ENCODE data around the gene SORCS2.

SORCS2 gene

DNA sequence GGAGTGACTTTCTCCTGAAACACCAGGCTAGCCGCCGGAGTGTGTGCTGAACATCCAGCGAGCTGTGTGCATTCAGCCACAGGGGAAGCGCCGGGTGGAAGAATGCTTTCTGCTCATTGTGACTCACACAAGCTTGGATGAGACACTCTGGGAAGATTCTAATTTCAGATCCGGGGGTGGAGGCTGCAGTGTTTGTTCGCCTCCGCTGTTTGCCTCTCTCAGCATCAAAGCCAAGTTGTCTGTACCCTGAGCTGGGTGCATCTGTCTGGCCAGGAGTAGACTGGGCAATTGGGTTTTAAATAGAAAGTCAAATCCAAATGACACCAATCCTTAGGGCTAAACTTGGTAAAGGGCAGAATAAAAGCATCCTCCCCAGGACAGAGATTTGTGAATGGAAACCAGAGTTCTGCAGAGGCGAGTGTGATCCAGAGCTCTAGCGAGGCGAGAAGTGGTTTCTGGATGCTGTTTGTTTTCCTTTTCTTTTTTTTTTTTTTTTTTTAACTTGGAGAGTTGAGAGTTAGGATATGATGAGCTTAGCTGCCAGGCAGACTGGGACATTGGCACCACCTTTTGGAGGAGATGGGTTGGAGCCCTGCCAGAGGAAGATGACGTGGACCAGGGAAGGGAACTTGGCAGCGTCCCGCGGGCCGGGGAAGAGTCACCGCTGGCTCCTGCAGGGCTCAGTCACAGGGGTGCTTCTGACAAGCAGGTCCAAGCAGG is 438.4 kb downstream of the SORCS2 start:
- DNase-seq = no peak

DNA sequence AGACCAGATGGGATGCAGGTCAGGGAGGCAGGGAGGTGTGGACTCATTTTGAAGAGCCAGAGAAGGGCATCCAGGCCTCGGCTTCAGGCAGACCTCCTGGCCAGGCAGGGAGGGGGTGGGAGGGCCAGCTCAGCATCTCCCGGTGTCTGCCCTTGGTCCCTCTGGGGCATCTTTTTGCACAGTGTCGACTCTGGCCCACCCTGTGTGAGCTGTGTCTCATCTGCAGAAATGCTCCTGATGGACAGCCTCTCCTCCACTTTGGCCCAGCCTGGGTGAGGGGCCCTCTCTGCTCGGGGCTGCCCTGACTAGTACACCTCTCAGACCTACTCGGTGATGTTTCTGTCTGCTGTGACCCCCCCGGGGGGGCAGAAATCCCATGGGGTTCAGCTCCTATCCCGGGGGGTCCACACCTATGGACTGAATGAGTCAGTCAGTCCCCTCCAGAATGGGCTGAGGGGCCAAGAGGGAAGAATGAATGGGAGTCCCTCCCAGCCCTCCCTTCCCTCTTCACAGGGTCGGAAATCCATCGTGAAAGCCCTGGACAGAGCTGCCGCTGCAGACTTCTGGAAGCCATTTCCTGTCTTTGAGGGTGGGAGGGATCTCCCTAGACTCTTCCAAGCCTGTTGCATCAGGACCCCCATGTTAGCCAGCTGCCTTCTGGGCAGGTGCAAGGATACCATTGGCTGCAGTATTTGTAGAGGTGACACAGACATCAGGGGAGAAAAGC is 439.1 kb downstream of the SORCS2 start:
- DNase-seq = no peak

GRCh38 chr4:7632341-7632740 is 440.0 kb downstream of the SORCS2 start:
- no peak for DNase-seq

GRCh38 chr4:7632971-7633370 is 440.6 kb downstream of the SORCS2 start:
- DNase-seq = no peak

DNA sequence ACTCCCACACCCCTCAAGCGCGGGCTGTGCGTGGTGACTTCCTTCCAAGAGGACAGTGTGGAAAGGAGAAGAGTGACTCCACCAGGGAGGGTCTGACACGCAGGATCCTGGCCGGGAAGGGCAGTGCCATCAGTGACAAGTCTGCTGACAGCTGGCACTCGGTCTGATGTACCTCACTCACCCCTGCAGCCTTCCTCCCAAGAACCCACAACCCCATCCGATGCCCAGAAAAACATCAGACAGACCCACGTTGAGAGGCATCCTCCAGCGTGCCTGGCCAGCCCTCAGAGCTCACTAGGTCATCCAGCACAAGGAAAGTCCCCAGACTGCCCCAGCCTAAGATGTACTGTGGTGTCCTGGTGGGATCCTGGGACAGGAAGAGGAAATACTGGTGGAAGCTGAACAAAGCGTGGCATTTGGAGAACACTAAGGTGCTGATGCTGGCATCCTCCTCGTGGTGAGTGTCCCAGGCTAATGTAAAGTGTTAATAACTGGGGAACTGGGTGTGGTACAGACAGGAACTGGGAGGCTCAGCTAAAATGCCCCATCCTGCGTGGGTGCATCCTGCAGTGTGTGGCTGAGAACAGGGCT is 442.4 kb downstream of the SORCS2 start:
- no peak for DNase-seq

DNA sequence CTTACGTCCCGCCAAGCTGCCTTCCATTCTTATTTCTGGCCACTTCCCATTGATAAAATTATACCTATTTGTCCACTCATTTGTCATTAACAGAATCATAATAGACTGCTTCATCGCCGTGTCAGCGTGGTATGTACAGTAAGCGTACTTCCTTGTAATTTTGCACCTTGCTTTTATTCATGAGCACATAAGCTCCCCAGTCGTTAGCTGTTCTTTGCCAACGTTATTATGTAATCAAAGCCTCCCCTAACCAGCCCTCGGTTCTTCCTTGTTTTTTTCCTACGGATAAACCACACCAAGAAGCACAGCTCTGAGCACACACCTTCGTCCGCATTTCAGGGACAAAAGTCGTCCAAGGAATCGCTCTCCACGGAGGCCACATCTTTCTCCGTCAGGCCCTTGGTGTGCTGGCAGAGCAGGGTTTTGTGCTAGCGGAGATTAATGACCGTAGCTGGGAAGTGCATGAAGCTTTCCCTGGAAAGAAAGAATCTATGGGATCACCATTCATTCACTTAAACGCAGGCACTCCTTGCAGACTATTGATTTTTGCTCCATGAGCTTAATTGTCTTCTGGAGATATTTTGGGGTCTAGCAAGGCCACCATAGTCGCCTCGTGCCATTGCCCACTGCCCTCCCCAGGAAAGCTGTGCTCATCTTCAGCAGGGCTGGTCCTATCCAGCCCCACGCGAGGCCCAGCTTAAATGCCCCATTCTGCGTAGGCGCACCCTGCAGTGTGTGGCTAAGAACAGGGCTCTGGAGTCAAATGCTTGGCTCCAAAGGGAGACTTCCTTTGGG is 443.3 kb downstream of the SORCS2 start:
- DNase-seq = no peak

GRCh38 chr4:7636240-7636508 is 443.8 kb downstream of the SORCS2 start:
- no peak for DNase-seq

DNA sequence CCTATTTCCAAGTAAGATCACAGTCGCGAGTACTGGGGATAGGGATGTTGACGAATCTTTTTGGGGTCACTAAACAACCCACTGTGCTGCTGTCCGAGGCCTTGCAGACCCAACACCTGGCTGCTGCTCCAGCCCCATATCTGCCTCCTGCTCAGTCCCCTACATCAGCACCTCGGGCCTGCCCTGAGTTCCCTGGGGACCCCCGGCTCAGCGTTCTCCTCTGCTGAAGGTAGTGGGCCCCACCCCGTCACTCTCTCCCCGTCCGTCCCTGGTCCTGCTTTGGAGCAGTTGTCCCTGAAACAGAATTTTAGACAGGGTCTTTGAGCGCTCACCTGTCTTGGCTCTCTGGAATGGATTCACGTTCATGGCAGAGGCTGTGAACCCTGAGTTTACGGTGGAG is 444.8 kb downstream of the SORCS2 start:
- no peak for DNase-seq

GRCh38 chr4:7637971-7638370 is 445.6 kb downstream of the SORCS2 start:
- DNase-seq = no peak

- DNase-seq = no peak
Observed at GRCh38 chr4:7638489-7638888, 446.2 kb downstream of the SORCS2 start.

- DNase-seq = no peak
Observed at GRCh38 chr4:7638984-7639789, 446.8 kb downstream of the SORCS2 start.

DNA sequence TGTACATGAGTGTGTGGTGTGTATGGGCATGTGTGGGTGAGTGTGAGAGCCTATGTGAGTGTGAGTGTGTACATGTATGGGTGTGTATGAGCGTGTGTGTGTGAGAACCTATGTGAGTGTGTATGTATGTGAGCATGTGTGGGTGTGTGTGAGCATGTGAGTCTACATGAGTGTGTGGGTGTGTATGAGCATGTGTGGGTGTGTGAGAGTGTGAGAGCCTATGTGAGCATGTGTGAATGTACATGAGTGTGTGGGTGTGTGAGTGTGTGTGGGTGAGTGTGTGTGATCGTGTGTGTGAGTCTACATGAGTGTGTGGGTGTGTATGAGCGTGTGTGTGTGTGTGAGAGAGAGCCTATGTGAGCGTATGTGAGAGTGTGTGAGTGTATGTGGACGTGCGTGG is 447.8 kb downstream of the SORCS2 start:
- DNase-seq = no peak

GRCh38 chr4:7641712-7642111 is 449.4 kb downstream of the SORCS2 start:
- no peak for DNase-seq

GRCh38 chr4:7642741-7643458 is 450.6 kb downstream of the SORCS2 start:
- no peak for DNase-seq

DNA sequence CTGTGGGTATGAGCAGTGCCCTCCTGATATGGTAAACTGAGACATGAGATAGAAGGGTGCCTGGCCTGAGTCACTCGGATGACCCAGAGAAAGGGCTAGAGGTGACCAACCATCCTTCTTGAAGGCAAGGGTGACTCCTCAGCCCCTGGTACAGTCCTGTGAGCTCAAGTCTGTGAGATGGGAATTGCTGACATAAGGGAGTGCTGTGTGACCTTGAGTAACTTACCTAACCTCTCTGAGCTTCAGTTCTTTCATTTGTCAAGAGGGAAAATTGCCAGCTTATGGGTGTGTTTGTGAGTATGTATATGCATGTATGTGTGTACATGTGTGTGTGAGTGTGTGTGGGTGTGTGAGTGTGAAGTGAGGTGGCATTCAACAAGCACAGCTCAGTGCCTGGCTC is 452.8 kb downstream of the SORCS2 start:
- no peak for DNase-seq

DNA sequence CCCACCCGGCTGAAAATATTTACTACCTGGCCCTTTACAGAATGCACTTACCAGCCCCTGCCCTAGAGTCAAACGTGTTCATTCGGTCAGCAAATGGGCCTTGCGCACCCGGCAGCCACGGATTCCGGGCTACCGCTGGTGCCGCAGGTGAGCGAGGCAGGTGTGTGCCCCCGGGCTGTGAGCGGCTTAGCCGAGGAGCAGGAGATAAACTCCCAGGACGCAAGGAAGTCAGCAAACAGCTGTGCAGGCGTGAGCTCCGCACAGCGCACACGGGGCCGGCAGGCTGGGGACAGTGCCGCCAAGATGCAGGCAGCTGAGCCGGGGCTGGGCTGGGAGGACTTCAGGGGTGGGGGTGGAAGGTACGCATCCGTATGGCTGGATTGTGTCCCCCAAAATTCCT is 453.6 kb downstream of the SORCS2 start:
- DNase-seq = no peak

DNA sequence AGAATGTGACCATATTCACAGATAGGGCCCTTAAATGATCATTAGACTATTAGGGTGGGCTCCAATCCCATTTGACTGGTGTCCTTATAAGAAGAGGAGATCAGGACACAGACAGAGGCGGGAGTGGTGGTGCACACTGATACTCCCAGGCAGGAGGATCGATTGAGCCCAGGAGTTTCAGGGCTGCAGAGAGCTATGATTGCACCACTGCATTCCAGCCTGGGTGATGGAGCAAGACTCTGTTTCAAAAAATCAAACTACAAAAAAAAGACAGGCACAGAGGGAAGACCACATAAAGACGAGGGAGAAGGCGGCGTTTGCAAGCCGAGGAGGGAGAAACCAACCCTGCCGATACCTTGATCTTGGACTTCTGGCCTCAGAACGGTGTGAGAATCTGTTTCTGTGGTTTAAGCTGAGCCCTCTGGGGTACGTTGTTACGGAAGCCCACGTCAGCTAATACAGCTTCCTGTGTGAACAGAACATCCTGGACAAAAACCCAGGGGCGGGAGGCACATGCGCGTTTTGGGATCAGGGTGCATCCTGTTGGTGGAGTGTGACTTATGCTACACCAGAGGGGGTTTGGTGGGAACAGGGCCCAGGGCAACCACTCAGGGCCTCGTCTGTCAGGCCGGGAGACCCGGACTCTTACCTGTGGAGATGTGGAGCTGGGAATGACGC is 454.2 kb downstream of the SORCS2 start:
- no peak for DNase-seq

DNA sequence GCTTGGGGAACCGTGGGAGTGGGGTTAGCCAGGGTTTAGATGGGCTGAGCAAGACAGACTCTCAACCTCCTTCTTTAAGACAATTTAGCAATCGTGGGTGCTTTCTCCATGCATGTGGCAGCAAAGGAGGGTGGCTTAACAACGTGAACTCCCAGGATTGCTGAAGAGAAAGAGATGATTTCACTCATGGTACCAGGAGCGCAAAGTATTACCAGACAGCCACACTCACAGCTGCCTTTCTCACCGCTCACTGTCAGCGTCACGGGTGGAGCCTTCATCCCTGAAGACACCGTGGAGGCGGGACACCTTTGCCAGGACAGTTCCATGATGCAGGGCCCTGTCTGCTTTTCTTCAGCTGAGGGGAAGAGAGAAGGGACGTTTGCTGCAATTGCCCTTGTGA is 454.8 kb downstream of the SORCS2 start:
- DNase-seq = no peak

DNA sequence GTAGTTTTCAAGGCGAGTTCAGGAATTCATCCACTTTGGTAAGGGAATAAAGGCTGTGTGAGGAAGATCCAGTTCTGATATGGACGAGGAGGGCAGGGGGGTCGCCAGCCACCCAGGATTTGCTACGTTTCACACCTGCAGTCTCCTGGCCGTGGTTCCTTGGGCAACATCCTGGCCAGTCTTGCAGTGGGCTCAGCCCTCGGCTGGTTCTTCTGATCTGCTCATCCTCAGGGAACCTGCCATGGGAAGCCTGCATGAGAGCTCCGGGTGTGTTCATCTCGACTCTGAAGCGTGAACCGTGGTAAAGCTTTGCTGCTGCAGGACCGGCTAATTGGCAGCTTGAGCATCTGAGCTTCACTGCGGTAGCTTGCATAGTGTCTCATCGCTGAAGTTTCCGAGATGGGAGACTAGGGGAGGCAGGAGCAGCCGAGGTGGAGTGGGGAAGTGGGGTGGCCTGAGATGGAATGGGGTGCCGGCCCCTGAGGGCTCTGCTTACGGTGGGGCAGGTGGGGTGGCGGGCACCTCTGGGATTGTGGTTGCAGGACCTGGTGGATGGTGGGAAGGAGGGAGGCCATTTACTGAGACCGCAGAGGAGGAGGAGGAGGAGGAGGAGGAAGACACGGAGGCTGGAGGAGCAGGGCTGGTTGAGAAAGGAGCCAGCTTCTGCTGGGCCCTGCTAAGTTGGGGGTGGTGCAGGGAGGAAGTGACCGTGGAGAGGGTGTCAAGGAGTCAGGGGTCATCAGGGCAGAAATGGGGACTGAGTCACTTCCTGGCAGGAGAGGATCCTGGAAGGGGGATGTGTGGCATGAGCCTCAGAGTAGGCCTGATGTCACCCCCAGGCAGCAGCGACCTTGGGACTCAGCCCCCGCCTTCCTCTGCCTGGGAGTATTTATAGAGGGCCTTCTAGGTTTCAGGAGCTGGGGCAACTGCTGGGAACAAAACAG is 455.5 kb downstream of the SORCS2 start:
- DNase-seq = no peak

Measured in activated naive CD4-positive, alpha-beta T cell (primary cell).